ENCODE results near the gene SSTR4. TPM values are rescaled to one million over a fixed set of nuclear protein-coding genes. Genes with fewer than 3 reads are reported as not detected.

Gene SSTR4
- total RNA-seq, 1 donor from 2014 or later: not detected

DNA sequence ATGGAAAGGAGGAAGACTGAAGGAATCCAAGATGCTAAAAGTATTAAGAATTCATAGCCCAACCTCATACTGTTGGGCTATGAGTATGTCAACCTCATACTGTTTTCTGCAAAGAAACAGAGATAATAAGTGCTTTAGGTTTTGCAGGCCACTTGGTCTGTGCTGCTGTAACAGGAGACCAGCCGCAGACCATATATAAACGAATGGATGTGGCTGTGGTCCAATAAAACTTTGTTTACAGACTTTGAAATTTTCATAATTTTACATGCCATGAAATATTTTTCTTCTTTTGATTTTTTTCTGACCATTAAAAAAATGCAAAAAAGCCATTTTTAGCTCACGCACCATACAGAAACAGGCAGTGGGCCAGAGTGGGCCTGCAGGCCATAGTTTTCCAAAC lies 28.1 kb downstream of the SSTR4 start:
- Mint-ChIP-seq H3K36me3 (ENCODE audit: unreplicated experiment) (no peaks in the 10 kb centered on the region), H3K4me1 (ENCODE audit: low read depth, unreplicated experiment) (peaks cover 4% of the 10 kb centered on the region), H3K4me3 (ENCODE audit: unreplicated experiment) (no peak overlapping the region), H3K27ac (ENCODE audit: unreplicated experiment) (no peak overlapping the region), H3K9me3 (ENCODE audit: unreplicated experiment) (no peaks in the 10 kb centered on the region), H3K27me3 (ENCODE audit: unreplicated experiment) (no peaks in the 10 kb centered on the region)
- TF ChIP-seq, protein P1, sequence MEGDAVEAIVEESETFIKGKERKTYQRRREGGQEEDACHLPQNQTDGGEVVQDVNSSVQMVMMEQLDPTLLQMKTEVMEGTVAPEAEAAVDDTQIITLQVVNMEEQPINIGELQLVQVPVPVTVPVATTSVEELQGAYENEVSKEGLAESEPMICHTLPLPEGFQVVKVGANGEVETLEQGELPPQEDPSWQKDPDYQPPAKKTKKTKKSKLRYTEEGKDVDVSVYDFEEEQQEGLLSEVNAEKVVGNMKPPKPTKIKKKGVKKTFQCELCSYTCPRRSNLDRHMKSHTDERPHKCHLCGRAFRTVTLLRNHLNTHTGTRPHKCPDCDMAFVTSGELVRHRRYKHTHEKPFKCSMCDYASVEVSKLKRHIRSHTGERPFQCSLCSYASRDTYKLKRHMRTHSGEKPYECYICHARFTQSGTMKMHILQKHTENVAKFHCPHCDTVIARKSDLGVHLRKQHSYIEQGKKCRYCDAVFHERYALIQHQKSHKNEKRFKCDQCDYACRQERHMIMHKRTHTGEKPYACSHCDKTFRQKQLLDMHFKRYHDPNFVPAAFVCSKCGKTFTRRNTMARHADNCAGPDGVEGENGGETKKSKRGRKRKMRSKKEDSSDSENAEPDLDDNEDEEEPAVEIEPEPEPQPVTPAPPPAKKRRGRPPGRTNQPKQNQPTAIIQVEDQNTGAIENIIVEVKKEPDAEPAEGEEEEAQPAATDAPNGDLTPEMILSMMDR (IDR thresholded peaks at IDR 0.05; ENCODE audit: partially characterized antibody, unreplicated experiment): no peak
- DNase-seq: no peak

- H3K27ac Mint-ChIP-seq (ENCODE audit: unreplicated experiment): no peak overlapping the region
- TF ChIP-seq, protein P1 (IDR thresholded peaks at IDR 0.05; ENCODE audit: partially characterized antibody, unreplicated experiment): no peak
- no peaks in the 10 kb centered on the region for H3K36me3 Mint-ChIP-seq (ENCODE audit: unreplicated experiment)
- no peak overlapping the region for H3K4me3 Mint-ChIP-seq (ENCODE audit: unreplicated experiment)
- H3K27me3 Mint-ChIP-seq (ENCODE audit: unreplicated experiment): peaks cover 2% of the 10 kb centered on the region
- peaks cover 4% of the 10 kb centered on the region for H3K4me1 Mint-ChIP-seq (ENCODE audit: low read depth, unreplicated experiment)
- no peak for DNase-seq
- H3K9me3 Mint-ChIP-seq (ENCODE audit: unreplicated experiment): no peaks in the 10 kb centered on the region
Observed at GRCh38 chr20:23063581-23063980, 28.5 kb downstream of the SSTR4 start.

DNA sequence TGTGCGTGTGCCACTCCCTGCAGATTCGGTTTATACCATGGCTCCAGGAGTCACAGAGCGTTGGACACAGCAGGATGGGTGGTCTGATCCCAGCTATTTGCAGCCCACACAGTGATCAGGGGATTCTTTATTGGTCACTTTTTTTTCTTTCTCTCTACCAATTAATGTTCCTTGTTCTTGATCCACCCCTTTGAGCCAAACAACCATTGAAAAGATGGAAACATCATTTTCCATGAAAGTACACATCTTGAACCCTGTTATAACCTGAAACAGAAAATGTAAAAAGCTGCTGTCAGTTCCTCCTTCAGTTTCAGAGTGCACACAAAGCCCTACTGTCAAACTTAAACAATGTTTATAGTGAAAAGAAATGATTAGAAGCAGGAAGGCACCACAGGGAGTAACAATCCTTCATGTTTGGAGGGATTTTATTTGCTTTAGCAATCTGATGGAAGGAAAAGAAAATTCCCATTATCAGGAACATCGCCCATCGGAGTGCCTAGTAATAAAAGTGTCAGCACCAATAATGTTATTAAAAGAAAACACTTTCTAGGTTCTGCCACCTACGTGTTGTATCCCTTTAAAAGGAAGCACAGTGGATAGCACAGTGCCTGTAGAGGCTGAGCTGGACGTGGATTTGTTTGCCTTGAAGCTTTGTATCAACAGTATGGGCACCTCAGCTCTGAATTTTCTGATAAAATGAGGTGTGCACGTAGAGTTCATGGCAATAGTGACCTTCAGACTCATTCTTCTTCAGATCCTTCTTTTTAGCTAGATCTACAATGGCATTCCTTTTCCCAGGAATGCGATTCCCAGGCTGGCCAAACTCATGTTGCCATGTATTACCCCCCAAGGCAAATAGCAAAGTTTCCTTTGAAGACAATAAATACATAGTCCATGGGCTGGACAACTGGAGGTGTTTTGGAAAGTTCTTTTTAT lies 30.4 kb downstream of the SSTR4 start:
- no peaks in the 10 kb centered on the region for H3K36me3 Mint-ChIP-seq (ENCODE audit: unreplicated experiment)
- peaks cover 2% of the 10 kb centered on the region for H3K27me3 Mint-ChIP-seq (ENCODE audit: unreplicated experiment)
- DNase-seq: no peak
- no peaks in the 10 kb centered on the region for H3K9me3 Mint-ChIP-seq (ENCODE audit: unreplicated experiment)
- H3K4me3 Mint-ChIP-seq (ENCODE audit: unreplicated experiment): no peak overlapping the region
- TF ChIP-seq, protein P1 (IDR thresholded peaks at IDR 0.05; ENCODE audit: partially characterized antibody, unreplicated experiment): no peak
- H3K4me1 Mint-ChIP-seq (ENCODE audit: low read depth, unreplicated experiment): peaks cover 4% of the 10 kb centered on the region
- no peak overlapping the region for H3K27ac Mint-ChIP-seq (ENCODE audit: unreplicated experiment)

- H3K27me3 Mint-ChIP-seq (ENCODE audit: unreplicated experiment): peaks cover 2% of the 10 kb centered on the region
- TF ChIP-seq, protein P1 (IDR thresholded peaks at IDR 0.05; ENCODE audit: partially characterized antibody, unreplicated experiment): no peak
- H3K27ac Mint-ChIP-seq (ENCODE audit: unreplicated experiment): no peak overlapping the region
- H3K9me3 Mint-ChIP-seq (ENCODE audit: unreplicated experiment): no peaks in the 10 kb centered on the region
- H3K4me1 Mint-ChIP-seq (ENCODE audit: low read depth, unreplicated experiment): peaks cover 3% of the 10 kb centered on the region
- H3K36me3 Mint-ChIP-seq (ENCODE audit: unreplicated experiment): no peaks in the 10 kb centered on the region
- no peak overlapping the region for H3K4me3 Mint-ChIP-seq (ENCODE audit: unreplicated experiment)
- DNase-seq: no peak
Observed at GRCh38 chr20:23066772-23067171, 31.7 kb downstream of the SSTR4 start.

- H3K9me3 Mint-ChIP-seq (ENCODE audit: unreplicated experiment): no peaks in the 10 kb centered on the region
- no peak for DNase-seq
- H3K4me1 Mint-ChIP-seq (ENCODE audit: low read depth, unreplicated experiment): no peaks in the 10 kb centered on the region
- H3K4me3 Mint-ChIP-seq (ENCODE audit: unreplicated experiment): no peak overlapping the region
- H3K27ac Mint-ChIP-seq (ENCODE audit: unreplicated experiment): no peak overlapping the region
- H3K27me3 Mint-ChIP-seq (ENCODE audit: unreplicated experiment): peaks cover 2% of the 10 kb centered on the region
- TF ChIP-seq, protein P1 (IDR thresholded peaks at IDR 0.05; ENCODE audit: partially characterized antibody, unreplicated experiment): no peak
- no peaks in the 10 kb centered on the region for H3K36me3 Mint-ChIP-seq (ENCODE audit: unreplicated experiment)
Observed at GRCh38 chr20:23068283-23068682, 33.2 kb downstream of the SSTR4 start.

Measured in glutamatergic neuron (in vitro differentiated cells).